Neural progenitor cell (in vitro differentiated cells): ENCODE results near the gene RPS18. TPM values are rescaled to one million over a fixed set of nuclear protein-coding genes. Genes with fewer than 3 reads are reported as not detected.

Source experiments
- DNase-seq: peaks from one replicate; pipeline ENCODE4 v3.0.0-alpha.2; 2016; ENCODE audit warnings: low spot score
- H2AFZ ChIP-seq: fragments of 200-600 bp; sonication (generic); replicated peaks from 2 replicates; pipeline ENCODE4 v1.6.1; 2016; ENCODE audit warnings: antibody characterized with exemption
- H3F3A ChIP-seq: fragments of 200-600 bp; sonication (generic); 2 replicates; pipeline ENCODE4 v1.6.1; 2016; ENCODE audit warnings: antibody characterized with exemption, low read depth
- H3K27ac ChIP-seq: fragments of 200-600 bp; sonication (generic); 2 replicates; pipeline ENCODE4 v1.5.1; 2016; ENCODE audit warnings: mild to moderate bottlenecking
- H3K27me3 ChIP-seq: fragments of 200-600 bp; sonication (generic); 2 replicates; pipeline ENCODE4 v1.6.1; 2016; ENCODE audit warnings: mild to moderate bottlenecking, moderate library complexity
- H3K36me3 ChIP-seq: fragments of 200-600 bp; sonication (generic); 2 replicates; pipeline ENCODE4 v1.5.1; 2016
- H3K4me1 ChIP-seq: fragments of 200-600 bp; sonication (generic); 2 replicates; pipeline ENCODE4 v1.6.1; 2016; ENCODE audit warnings: mixed run types
- H3K4me2 ChIP-seq: fragments of 200-600 bp; sonication (generic); 2 replicates; pipeline ENCODE4 v1.6.1; 2016
- H3K4me3 ChIP-seq: fragments of 200-600 bp; sonication (generic); 2 replicates; pipeline ENCODE4 v1.5.1; 2016
- H3K79me2 ChIP-seq: fragments of 200-600 bp; sonication (generic); 2 replicates; pipeline ENCODE4 v1.6.1; 2016; ENCODE audit warnings: low read depth
- H3K9ac ChIP-seq: fragments of 200-600 bp; sonication (generic); 2 replicates; pipeline ENCODE4 v1.6.1; 2016
- H3K9me3 ChIP-seq: fragments of 200-600 bp; sonication (generic); 2 replicates; pipeline ENCODE4 v1.5.1; 2016; ENCODE audit warnings: low read depth
- H4K20me1 ChIP-seq: fragments of 200-600 bp; sonication (generic); 2 replicates; pipeline ENCODE4 v1.6.1; 2016; ENCODE audit warnings: low read depth
- H3K27ac Mint-ChIP-seq: 3 replicates; pipeline ENCODE4 v1.8.0; 2021; ENCODE audit warnings: mixed read lengths
- H3K27me3 Mint-ChIP-seq: 2 replicates; pipeline ENCODE4 v1.8.0; 2022; ENCODE audit warnings: low read depth, mild to moderate bottlenecking, inconsistent platforms, moderate library complexity, mixed read lengths; ENCODE audit not compliant: insufficient read depth
- H3K36me3 Mint-ChIP-seq: 3 replicates; pipeline ENCODE4 v1.8.0; 2021; ENCODE audit warnings: mixed read lengths
- H3K4me1 Mint-ChIP-seq: 3 replicates; pipeline ENCODE4 v1.8.0; 2021; ENCODE audit warnings: mixed read lengths
- H3K4me3 Mint-ChIP-seq: 3 replicates; pipeline ENCODE4 v1.8.0; 2021; ENCODE audit warnings: mild to moderate bottlenecking, moderate library complexity, mixed read lengths
- H3K9me3 Mint-ChIP-seq: 3 replicates; pipeline ENCODE4 v1.8.0; 2020; ENCODE audit warnings: mixed read lengths
- CTCF ChIP-seq: fragments of 200-600 bp; sonication (generic); IDR thresholded peaks from 2 replicates; pipeline ENCODE4 v1.5.1; 2017; ENCODE audit warnings: antibody characterized with exemption, mild to moderate bottlenecking
- EZH2 ChIP-seq: fragments of 200-600 bp; sonication (generic); IDR thresholded peaks from 2 replicates; pipeline ENCODE4 v1.6.1; 2017; ENCODE audit warnings: antibody characterized with exemption, mild to moderate bottlenecking, moderate library complexity
- EZH2phosphoT487 ChIP-seq: fragments of 200-600 bp; sonication (generic); IDR thresholded peaks from 2 replicates; pipeline ENCODE4 v1.6.1; 2017; ENCODE audit warnings: antibody characterized with exemption
- total RNA-seq: library from RNA; depleted of rRNA; stranded (reverse); fragments of >200 nt; gene quantifications from 2 replicates; pipeline ENCODE4 v1.2.3, GENCODE V29; 2015; ENCODE audit warnings: low replicate concordance

Gene RPS18
- total RNA-seq, 1 donor from 2014 or later, result 4,663 TPM

DNA sequence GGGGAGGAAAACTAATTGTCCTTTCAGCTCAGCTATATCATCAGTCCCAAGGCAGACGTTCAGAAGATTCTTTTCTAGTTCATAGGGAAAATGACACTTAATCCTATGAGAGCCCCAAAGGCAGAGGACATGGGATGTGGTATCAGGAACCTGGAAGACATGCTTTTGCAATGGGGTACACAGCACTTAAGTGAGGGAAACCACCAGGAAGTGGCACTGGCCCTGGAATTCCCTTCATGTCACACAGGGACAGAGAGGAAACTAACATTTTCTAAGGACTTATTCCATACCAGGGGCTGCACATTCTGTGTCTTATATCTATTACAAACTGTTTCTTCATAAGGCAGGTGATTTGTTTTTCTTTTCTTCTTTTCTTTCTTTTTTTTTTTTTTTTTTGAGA is 28.4 kb upstream of the RPS18 start:
- Histone ChIP-seq H4K20me1 (peaks cover 1% of the 10 kb centered on the region), H2AFZ (no peak overlapping the region), H3K27me3 (peaks cover 75% of the 10 kb centered on the region), H3F3A (peaks cover 4% of the 10 kb centered on the region), H3K36me3 (no peaks in the 10 kb centered on the region), H3K9me3 (no peaks in the 10 kb centered on the region), H3K4me3 (no peak overlapping the region), H3K4me1 (peaks cover 1% of the 10 kb centered on the region), H3K4me2 (no peak overlapping the region), H3K27ac (no peak overlapping the region), H3K9ac (no peak overlapping the region), H3K79me2 (no peaks in the 10 kb centered on the region)
- TF ChIP-seq CTCF (no peak), EZH2phosphoT487 (no peak), EZH2 (no peak)
- Mint-ChIP-seq H3K4me1 (peaks cover 10% of the 10 kb centered on the region), H3K27ac (no peak overlapping the region), H3K36me3 (no peaks in the 10 kb centered on the region), H3K27me3 (peaks cover 18% of the 10 kb centered on the region), H3K4me3 (no peak overlapping the region), H3K9me3 (no peaks in the 10 kb centered on the region)
- DNase-seq, result no peak

DNA sequence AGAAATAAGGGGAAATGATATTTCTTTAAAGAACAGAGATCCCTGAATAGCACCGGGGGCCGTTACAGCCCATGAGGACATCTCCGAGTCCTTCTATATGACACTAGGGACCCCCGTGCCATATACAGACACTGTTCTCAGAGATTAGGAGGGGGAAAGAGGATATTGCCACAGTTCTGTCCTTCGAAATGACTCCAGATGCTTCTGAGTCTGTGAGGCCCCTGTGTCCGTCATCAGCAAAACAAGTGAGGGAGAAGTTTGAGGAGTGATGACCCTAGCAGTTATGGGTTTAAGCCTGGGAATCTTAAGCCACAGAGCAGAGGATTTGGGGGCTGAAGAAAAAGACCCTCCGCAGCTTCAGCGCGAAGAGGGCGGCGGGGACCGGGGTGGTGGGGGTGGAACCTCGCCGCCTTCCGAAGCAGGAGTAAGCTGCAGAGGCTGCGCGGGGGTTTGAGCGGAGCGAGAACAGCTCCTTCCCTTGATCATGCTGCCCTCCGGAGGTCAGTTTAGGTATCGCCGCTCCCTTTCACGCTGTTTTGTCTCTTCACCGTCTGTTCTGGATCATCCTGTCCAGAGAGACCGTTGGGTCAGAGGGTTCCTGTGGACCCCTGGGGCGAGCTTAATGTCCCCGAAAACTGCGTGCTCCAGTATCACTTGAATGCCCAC is 23.8 kb upstream of the RPS18 start:
- Histone ChIP-seq H3K36me3 (no peaks in the 10 kb centered on the region), H3K27ac (no peak overlapping the region), H3K4me2 (peak overlapping the region; percentile 80), H4K20me1 (peaks cover 6% of the 10 kb centered on the region), H3K27me3 (peaks cover 50% of the 10 kb centered on the region), H3K4me3 (peak overlapping the region; percentile 49), H3K79me2 (no peaks in the 10 kb centered on the region), H3K4me1 (peaks cover 6% of the 10 kb centered on the region), H2AFZ (peak overlapping the region; percentile 95), H3K9me3 (no peaks in the 10 kb centered on the region), H3K9ac (no peak overlapping the region), H3F3A (peaks cover 20% of the 10 kb centered on the region)
- Mint-ChIP-seq H3K4me1 (peaks cover 27% of the 10 kb centered on the region), H3K36me3 (peaks cover 13% of the 10 kb centered on the region), H3K27me3 (peaks cover 5% of the 10 kb centered on the region), H3K9me3 (no peaks in the 10 kb centered on the region), H3K4me3 (peak overlapping the region; percentile 88), H3K27ac (peak overlapping the region; percentile 47)
- peak; percentile 86 for TF ChIP-seq CTCF
- TF ChIP-seq EZH2phosphoT487, result no peak
- TF ChIP-seq EZH2, result no peak
- peak; percentile 94 for DNase-seq

- Histone ChIP-seq H3F3A (peaks cover 20% of the 10 kb centered on the region), H3K4me1 (peaks cover 6% of the 10 kb centered on the region), H4K20me1 (peaks cover 6% of the 10 kb centered on the region), H3K27ac (no peak overlapping the region), H3K36me3 (no peaks in the 10 kb centered on the region), H3K4me2 (peak overlapping the region; percentile 80), H3K27me3 (peaks cover 45% of the 10 kb centered on the region), H3K79me2 (no peaks in the 10 kb centered on the region), H3K4me3 (peak overlapping the region; percentile 49), H2AFZ (no peak overlapping the region), H3K9ac (no peak overlapping the region), H3K9me3 (no peaks in the 10 kb centered on the region)
- DNase-seq, result peak; percentile 41
- H3K27ac Mint-ChIP-seq, result peak overlapping the region; percentile 47
- peaks cover 5% of the 10 kb centered on the region for H3K27me3 Mint-ChIP-seq
- H3K36me3 Mint-ChIP-seq, result peaks cover 13% of the 10 kb centered on the region
- H3K4me3 Mint-ChIP-seq, result peak overlapping the region; percentile 88
- no peak for TF ChIP-seq EZH2phosphoT487
- TF ChIP-seq CTCF, result no peak
- peak; percentile 32 for TF ChIP-seq EZH2
- no peaks in the 10 kb centered on the region for H3K9me3 Mint-ChIP-seq
- H3K4me1 Mint-ChIP-seq, result peaks cover 27% of the 10 kb centered on the region
These were observed 23.3 kb upstream of the RPS18 start for GRCh38 chr6:33248643-33248931.
